Measurements from ENCODE around the gene ACTA2. TPM values are rescaled to one million over a fixed set of nuclear protein-coding genes. Genes with fewer than 3 reads are reported as not detected.
A peak's percentile ranks its signal among the peaks of the same experiment; 100 is the strongest.
"Not testable (repeated sequence)": the region's sequence is repeated elsewhere in the genome, so short reads cannot be mapped to it uniquely, and the experiment has no call there.

The ACTA2 gene
- total RNA-seq, 4 donors from 2014 or later = 340 to 708 (median 458) TPM

GRCh38 chr10:88933564-88933963 is 19.0 kb downstream of the ACTA2 start:
- TF ChIP-seq POLR2A (IDR thresholded peaks at IDR 0.05) (no peak), CTCF (IDR thresholded peaks at IDR 0.05) (no peak), EP300 (IDR thresholded peaks at IDR 0.05) (no peak)
- Histone ChIP-seq H3K27ac (no peak overlapping the region), H3K4me1 (peaks cover 0 to 19% (median 9%) of the 10 kb centered on the region in 4 donors), H3K9me3 (no peaks in the 10 kb centered on the region), H3K4me3 (no peak overlapping the region), H3K36me3 (peaks cover 0 to 9% (median 0%) of the 10 kb centered on the region in 3 donors), H3K27me3 (no peaks in the 10 kb centered on the region)
- WGBS, 2 donors = 39 to 75% methylated on average over 2 of the region's 2 CpGs
- no peak for DNase-seq (ENCODE audit: low spot score in 2 of 2)

- peak in 1 of 2 donors; percentile 66 for TF ChIP-seq EP300 (IDR thresholded peaks at IDR 0.05)
- peak; percentile 85 to 94 (median 89) for TF ChIP-seq CTCF (IDR thresholded peaks at IDR 0.05)
- TF ChIP-seq POLR2A (IDR thresholded peaks at IDR 0.05) = no peak
- peak in 1 of 2 donors; percentile 57 for DNase-seq (ENCODE audit: low spot score in 2 of 2)
- Histone ChIP-seq H3K4me1 (peaks cover 0 to 24% (median 10%) of the 10 kb centered on the region in 4 donors), H3K4me3 (no peak overlapping the region), H3K36me3 (peaks cover 0 to under 1% (median 0%) of the 10 kb centered on the region in 3 donors), H3K27me3 (no peaks in the 10 kb centered on the region), H3K27ac (peak overlapping the region in 1 of 4 donors; percentile 16), H3K9me3 (no peaks in the 10 kb centered on the region)
- 49 to 51% methylated on average over 7 of the region's 7 CpGs for WGBS, 2 donors
These were observed 19.9 kb downstream of the ACTA2 start for GRCh38 chr10:88932539-88933256.

- 91 to 93% methylated on average over 5 of the region's 5 CpGs for WGBS, 2 donors
- H3K36me3 ChIP-seq; H3K9me3 ChIP-seq; H3K27me3 ChIP-seq; DNase-seq (ENCODE audit: low spot score in 2 of 2); H3K4me3 ChIP-seq: not testable (repeated sequence)
- Histone ChIP-seq H3K4me1 (peaks cover 0 to 29% (median 13%) of the 10 kb centered on the region in 4 donors), H3K27ac (peak overlapping the region in 1 of 4 donors; percentile 16)
These were observed 20.5 kb downstream of the ACTA2 start for GRCh38 chr10:88932029-88932428.

DNA sequence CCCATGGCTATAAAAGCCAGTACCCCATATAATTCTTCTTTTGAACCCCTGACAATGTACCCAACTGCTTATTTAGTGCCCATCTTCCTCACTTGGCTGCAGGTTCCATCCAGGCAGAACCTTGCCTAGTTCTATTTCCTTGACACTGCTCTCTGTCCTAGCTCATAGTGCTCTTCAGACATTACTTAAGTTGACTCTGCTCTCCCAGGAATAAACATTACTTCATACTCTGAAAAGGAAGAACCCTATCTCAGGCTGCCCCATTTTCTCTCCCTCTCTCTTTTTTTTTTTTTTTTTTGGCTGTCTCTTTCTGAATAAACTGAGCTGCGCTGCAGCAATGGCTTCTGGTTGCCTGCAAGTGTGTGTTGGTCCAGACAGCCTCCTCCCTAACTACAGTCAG is 21.0 kb downstream of the ACTA2 start:
- H3K4me3 ChIP-seq = no peak overlapping the region
- H3K4me1 ChIP-seq = peaks cover 0 to 32% (median 13%) of the 10 kb centered on the region in 4 donors
- H3K27me3 ChIP-seq = no peaks in the 10 kb centered on the region
- H3K36me3 ChIP-seq = no peaks in the 10 kb centered on the region
- 69 to 82% methylated on average over 1 of the region's 1 CpG for WGBS, 2 donors
- H3K9me3 ChIP-seq = no peaks in the 10 kb centered on the region
- TF ChIP-seq EP300 (IDR thresholded peaks at IDR 0.05) (no peak), CTCF (IDR thresholded peaks at IDR 0.05) (no peak), POLR2A (IDR thresholded peaks at IDR 0.05) (no peak)
- no peak overlapping the region for H3K27ac ChIP-seq
- no peak for DNase-seq (ENCODE audit: low spot score in 2 of 2)

DNA sequence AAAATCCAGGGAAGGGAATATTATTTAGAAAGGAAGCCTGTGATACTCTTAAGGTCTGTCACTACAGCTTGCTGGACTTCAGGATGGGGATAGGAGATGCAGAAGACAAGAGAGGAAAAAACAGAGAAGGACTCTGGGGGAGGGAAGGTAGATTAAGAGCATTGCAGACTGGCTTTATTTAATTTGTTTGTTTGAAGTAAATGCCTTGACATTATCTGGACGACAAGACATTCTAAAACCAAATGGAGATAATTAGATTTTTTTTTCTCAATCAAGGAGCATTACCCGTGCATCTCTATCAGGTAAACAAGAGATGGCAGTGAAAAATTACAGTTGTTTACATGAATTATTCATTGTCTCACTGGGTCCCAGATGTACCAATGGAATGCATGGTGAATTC is 24.3 kb downstream of the ACTA2 start:
- H3K4me3 ChIP-seq = no peak overlapping the region
- H3K27me3 ChIP-seq = no peaks in the 10 kb centered on the region
- DNase-seq (ENCODE audit: low spot score in 2 of 2) = no peak
- no peak for TF ChIP-seq POLR2A (IDR thresholded peaks at IDR 0.05)
- no peak for TF ChIP-seq EP300 (IDR thresholded peaks at IDR 0.05)
- no peak for TF ChIP-seq CTCF (IDR thresholded peaks at IDR 0.05)
- H3K9me3 ChIP-seq = no peaks in the 10 kb centered on the region
- H3K27ac ChIP-seq = no peak overlapping the region
- no peaks in the 10 kb centered on the region for H3K36me3 ChIP-seq
- WGBS, 2 donors = 71 to 74% methylated on average over 2 of the region's 2 CpGs
- peaks cover 0 to 32% (median 12%) of the 10 kb centered on the region in 4 donors for H3K4me1 ChIP-seq

Measured in tibial nerve (tissue), 4 donors.